Measurements from ENCODE around the gene KLHL6. TPM values are rescaled to one million over a fixed set of nuclear protein-coding genes. Genes with fewer than 3 reads are reported as not detected.

Gene KLHL6
- total RNA-seq, 2 donors from 2014 or later, result 0.33 to 0.40 TPM

- peaks cover 19% of the 10 kb centered on the region for H3K27me3 Mint-ChIP-seq (ENCODE audit: insufficient read depth)
Observed at GRCh38 chr3:183533412-183534132, 21.9 kb downstream of the KLHL6 start.

GRCh38 chr3:183532620-183533411, 22.7 kb downstream of the KLHL6 start:
- Histone ChIP-seq H3K27ac (ENCODE audit: low read depth, low read length) (no peak overlapping the region), H3K9me3 (ENCODE audit: control insufficient read depth, low read length) (peaks cover 4% of the 10 kb centered on the region), H3K27me3 (ENCODE audit: control insufficient read depth, insufficient read depth, low read length, poor library complexity, severe bottlenecking) (no peaks in the 10 kb centered on the region), H3K4me1 (ENCODE audit: control insufficient read depth, insufficient read depth, low read length) (no peaks in the 10 kb centered on the region), H3K9ac (ENCODE audit: extremely low read depth, low read length, poor library complexity, severe bottlenecking) (no peak overlapping the region), H3K36me3 (ENCODE audit: control insufficient read depth, insufficient read depth, low read length) (no peaks in the 10 kb centered on the region), H3K4me3 (ENCODE audit: low read length) (no peak overlapping the region)
- 69 to 73% methylated on average over 4 to 6 of the region's 6 CpGs for WGBS, 2 experiments (ENCODE audit: insufficient coverage in 1 of 2, insufficient read length in 1 of 2)
- Mint-ChIP-seq H3K4me1 (peaks cover 21% of the 10 kb centered on the region), H3K27me3 (ENCODE audit: insufficient read depth) (peaks cover 19% of the 10 kb centered on the region), H3K27ac (no peak overlapping the region), H3K4me3 (peak overlapping the region; percentile 3), H3K36me3 (ENCODE audit: low read depth) (no peaks in the 10 kb centered on the region), H3K9me3 (no peaks in the 10 kb centered on the region)
- DNase-seq, result peak; percentile 60
- no peak for TF ChIP-seq CTCF (conservative IDR thresholded peaks at IDR 0.05)

More at GRCh38 chr3:183533412-183534132, 21.9 kb downstream of the KLHL6 start:
- H3K9me3 ChIP-seq (ENCODE audit: control insufficient read depth, low read length), result peaks cover 4% of the 10 kb centered on the region
- no peak overlapping the region for H3K4me3 ChIP-seq (ENCODE audit: low read length)
- H3K27ac ChIP-seq (ENCODE audit: low read depth, low read length), result no peak overlapping the region
- no peak overlapping the region for H3K9ac ChIP-seq (ENCODE audit: extremely low read depth, low read length, poor library complexity, severe bottlenecking)
- H3K4me1 ChIP-seq (ENCODE audit: control insufficient read depth, insufficient read depth, low read length), result no peaks in the 10 kb centered on the region
- peaks cover 21% of the 10 kb centered on the region for H3K4me1 Mint-ChIP-seq
- peak overlapping the region; percentile 3 for H3K4me3 Mint-ChIP-seq
- H3K27ac Mint-ChIP-seq, result peak overlapping the region; percentile 42
- H3K27me3 ChIP-seq (ENCODE audit: control insufficient read depth, insufficient read depth, low read length, poor library complexity, severe bottlenecking), result no peaks in the 10 kb centered on the region
- no peak for TF ChIP-seq CTCF (conservative IDR thresholded peaks at IDR 0.05)
- WGBS, 2 experiments (ENCODE audit: insufficient coverage in 1 of 2, insufficient read length in 1 of 2), result 33 to 51% methylated on average over 1 to 10 of the region's 10 CpGs
- H3K36me3 Mint-ChIP-seq (ENCODE audit: low read depth), result no peaks in the 10 kb centered on the region
- H3K9me3 Mint-ChIP-seq, result no peaks in the 10 kb centered on the region
- DNase-seq, result peak; percentile 58
- H3K36me3 ChIP-seq (ENCODE audit: control insufficient read depth, insufficient read depth, low read length), result no peaks in the 10 kb centered on the region

GRCh38 chr3:183529717-183530116, 25.8 kb downstream of the KLHL6 start:
- Mint-ChIP-seq H3K4me3 (no peak overlapping the region), H3K36me3 (ENCODE audit: low read depth) (no peaks in the 10 kb centered on the region), H3K27ac (no peak overlapping the region), H3K27me3 (ENCODE audit: insufficient read depth) (peaks cover 18% of the 10 kb centered on the region), H3K4me1 (peaks cover 21% of the 10 kb centered on the region), H3K9me3 (no peaks in the 10 kb centered on the region)
- Histone ChIP-seq H3K27me3 (ENCODE audit: control insufficient read depth, insufficient read depth, low read length, poor library complexity, severe bottlenecking) (no peaks in the 10 kb centered on the region), H3K36me3 (ENCODE audit: control insufficient read depth, insufficient read depth, low read length) (no peaks in the 10 kb centered on the region), H3K9me3 (ENCODE audit: control insufficient read depth, low read length) (peaks cover 4% of the 10 kb centered on the region), H3K4me3 (ENCODE audit: low read length) (no peak overlapping the region), H3K27ac (ENCODE audit: low read depth, low read length) (no peak overlapping the region), H3K9ac (ENCODE audit: extremely low read depth, low read length, poor library complexity, severe bottlenecking) (no peak overlapping the region), H3K4me1 (ENCODE audit: control insufficient read depth, insufficient read depth, low read length) (no peaks in the 10 kb centered on the region)
- no peak for TF ChIP-seq CTCF (conservative IDR thresholded peaks at IDR 0.05)
- no peak for DNase-seq
- WGBS, 2 experiments (ENCODE audit: insufficient coverage in 1 of 2, insufficient read length in 1 of 2), result 95 to 98% methylated on average over 6 to 7 of the region's 7 CpGs
